IMR-90 (cell line): Measurements from ENCODE around the gene XAB2.

Experiments
- CTCF ChIP-seq: conservative IDR thresholded peaks from 2 replicates; pipeline ENCODE4 v1.5.1; 2012; ENCODE audit warnings: mild to moderate bottlenecking, low read depth, low read length, improper control_type of control experiment
- MAZ ChIP-seq: IDR thresholded peaks from 2 replicates; pipeline ENCODE4 v1.6.1; 2012; ENCODE audit warnings: low read depth, mild to moderate bottlenecking, low read length, improper control_type of control experiment, moderate library complexity, borderline replicate concordance
- MXI1 ChIP-seq: IDR thresholded peaks from 2 replicates; pipeline ENCODE4 v1.6.1; 2012; ENCODE audit warnings: low read depth, mild to moderate bottlenecking, low read length, moderate library complexity, borderline replicate concordance
- POLR2A ChIP-seq: IDR thresholded peaks from 2 replicates; pipeline ENCODE4 v1.6.1; 2012; ENCODE audit warnings: mild to moderate bottlenecking, low read depth, low read length
- RAD21 ChIP-seq: IDR thresholded peaks from 2 replicates; pipeline ENCODE4 v1.6.1; 2012; ENCODE audit warnings: low read length, improper control_type of control experiment
- RCOR1 ChIP-seq: IDR thresholded peaks from 2 replicates; pipeline ENCODE4 v1.6.1; 2012; ENCODE audit warnings: mild to moderate bottlenecking, low read length, improper control_type of control experiment; ENCODE audit not compliant: insufficient replicate concordance
- USF2 ChIP-seq: fragments of 150-350 bp; IDR thresholded peaks from 2 replicates; pipeline ENCODE4 v1.6.1; 2017; ENCODE audit warnings: mild to moderate bottlenecking, antibody characterized with exemption, low read length, low read depth

- TF ChIP-seq RCOR1, result no peak
- TF ChIP-seq CTCF, result no peak
- TF ChIP-seq RAD21, result no peak
- TF ChIP-seq USF2, result no peak
- TF ChIP-seq MXI1, result no peak
- TF ChIP-seq MAZ, result no peak
- no peak for TF ChIP-seq POLR2A
Measured at GRCh38 chr19:7631577-7631976, 2.2 kb upstream of the XAB2 start.
